CD4-positive, alpha-beta T cell treated with Interleukin-12 subunit alpha and Interleukin-12 subunit beta, for 1 hour (primary cell): ENCODE measurements around the gene LRP4.

Experiments used
- DNase-seq: peaks from one replicate; pipeline ENCODE4 v3.0.0-alpha.2; 2020

LRP4 gene

GRCh38 chr11:46838501-46838900 is 79.8 kb downstream of the LRP4 start:
- no peak for DNase-seq

- no peak for DNase-seq
Observed at GRCh38 chr11:46837860-46838259, 80.5 kb downstream of the LRP4 start.

GRCh38 chr11:46836870-46837269 is 81.5 kb downstream of the LRP4 start:
- DNase-seq, result no peak

GRCh38 chr11:46836431-46836830 is 81.9 kb downstream of the LRP4 start:
- no peak for DNase-seq

GRCh38 chr11:46835897-46836296 is 82.5 kb downstream of the LRP4 start:
- no peak for DNase-seq

- no peak for DNase-seq
Observed at GRCh38 chr11:46834821-46835220, 83.5 kb downstream of the LRP4 start.

GRCh38 chr11:46832511-46833214 is 85.7 kb downstream of the LRP4 start:
- DNase-seq, result no peak

GRCh38 chr11:46827995-46828394 is 90.4 kb downstream of the LRP4 start:
- DNase-seq, result no peak

- peak; percentile 67 for DNase-seq
Observed at GRCh38 chr11:46826310-46827044, 91.9 kb downstream of the LRP4 start.

- peak; percentile 33 for DNase-seq
Observed at GRCh38 chr11:46808799-46809431, 109.4 kb downstream of the LRP4 start.
